ENCODE data around the gene MCM3. TPM values are rescaled to one million over a fixed set of nuclear protein-coding genes. Genes with fewer than 3 reads are reported as not detected.

The MCM3 gene
- total RNA-seq, 1 experiment from 2014 or later: 191 TPM

DNA sequence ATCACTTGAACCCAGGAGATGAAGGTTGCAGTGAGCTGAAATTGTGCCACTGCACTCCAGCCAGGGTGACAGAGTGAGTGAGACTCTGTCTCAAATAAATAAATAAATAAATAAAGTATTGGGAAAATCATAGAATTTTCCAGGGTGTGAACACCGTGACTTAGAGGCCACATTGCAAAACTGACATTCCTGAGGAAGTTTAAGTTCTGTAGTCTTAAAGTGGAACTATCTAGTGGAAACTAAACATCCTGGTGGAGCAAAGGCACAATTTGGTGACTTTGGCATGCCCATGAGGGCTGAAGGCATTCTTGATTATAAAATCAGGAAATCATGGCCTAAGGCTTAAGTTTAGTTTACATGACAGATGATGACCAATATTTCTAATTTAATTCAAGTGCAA lies 32.7 kb upstream of the MCM3 start:
- Histone ChIP-seq H3K27ac (ENCODE audit: low read depth, low read length) (no peak overlapping the region), H2AFZ (ENCODE audit: low read depth, low read length, poor library complexity, severe bottlenecking) (no peak overlapping the region), H3K9me2 (ENCODE audit: insufficient read depth) (no peaks in the 10 kb centered on the region), H3K36me3 (ENCODE audit: control insufficient read depth in 1 of 2, insufficient read depth in 2 of 2, low read length in 2 of 2) (no peaks in the 10 kb centered on the region), H4K20me1 (ENCODE audit: insufficient read depth) (no peaks in the 10 kb centered on the region), H3K79me2 (ENCODE audit: insufficient read depth, low read length) (no peaks in the 10 kb centered on the region), H3K27me3 (ENCODE audit: insufficient read depth, low read length) (no peaks in the 10 kb centered on the region), H3K9me3 (ENCODE audit: control insufficient read depth in 1 of 2, insufficient read depth in 1 of 2, low read depth in 1 of 2, low read length in 2 of 2) (no peaks in the 10 kb centered on the region), H3K9ac (ENCODE audit: low read length) (no peak overlapping the region), H3K4me1 (ENCODE audit: control insufficient read depth in 1 of 2, insufficient read depth in 2 of 2, low read length in 2 of 2) (peaks cover 0 to 9% of the 10 kb centered on the region in 2 experiments; a peak in 1 of 4 replicates), H3K4me2 (ENCODE audit: low read length) (no peak overlapping the region), H3K4me3 (replicated peaks in 1 of 2; ENCODE audit: low read depth in 1 of 2, low read length in 2 of 2) (no peak overlapping the region)
- no peak for ATAC-seq
- POLR2A ChIA-PET: no interaction called here
- CTCF ChIA-PET: no interaction called here
- intact Hi-C loops (cut with micrococcal nuclease): no loop called here
- no peak for DNase-seq (ENCODE audit: low read depth, low spot score)
- TF ChIP-seq FOSL1 (IDR thresholded peaks at IDR 0.05; ENCODE audit: low read depth): no peak
- no peak for TF ChIP-seq SRF (IDR thresholded peaks at IDR 0.05; ENCODE audit: low read depth)
- TF ChIP-seq, protein P1, sequence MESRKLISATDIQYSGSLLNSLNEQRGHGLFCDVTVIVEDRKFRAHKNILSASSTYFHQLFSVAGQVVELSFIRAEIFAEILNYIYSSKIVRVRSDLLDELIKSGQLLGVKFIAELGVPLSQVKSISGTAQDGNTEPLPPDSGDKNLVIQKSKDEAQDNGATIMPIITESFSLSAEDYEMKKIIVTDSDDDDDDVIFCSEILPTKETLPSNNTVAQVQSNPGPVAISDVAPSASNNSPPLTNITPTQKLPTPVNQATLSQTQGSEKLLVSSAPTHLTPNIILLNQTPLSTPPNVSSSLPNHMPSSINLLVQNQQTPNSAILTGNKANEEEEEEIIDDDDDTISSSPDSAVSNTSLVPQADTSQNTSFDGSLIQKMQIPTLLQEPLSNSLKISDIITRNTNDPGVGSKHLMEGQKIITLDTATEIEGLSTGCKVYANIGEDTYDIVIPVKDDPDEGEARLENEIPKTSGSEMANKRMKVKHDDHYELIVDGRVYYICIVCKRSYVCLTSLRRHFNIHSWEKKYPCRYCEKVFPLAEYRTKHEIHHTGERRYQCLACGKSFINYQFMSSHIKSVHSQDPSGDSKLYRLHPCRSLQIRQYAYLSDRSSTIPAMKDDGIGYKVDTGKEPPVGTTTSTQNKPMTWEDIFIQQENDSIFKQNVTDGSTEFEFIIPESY (IDR thresholded peaks at IDR 0.05; ENCODE audit: extremely low read depth, insufficient replicate concordance, low read length): no peak
- TF ChIP-seq SIN3A (IDR thresholded peaks at IDR 0.05; ENCODE audit: low read depth): no peak
- RAD21 ChIA-PET (ENCODE audit: low non-redundant PET in 1 of 2, low total read pairs in 2 of 2, uncharacterized antibody in 2 of 2, unreplicated experiment in 2 of 2): no interaction called here
- BruUV-seq (replicated peaks): no TSS peak

DNA sequence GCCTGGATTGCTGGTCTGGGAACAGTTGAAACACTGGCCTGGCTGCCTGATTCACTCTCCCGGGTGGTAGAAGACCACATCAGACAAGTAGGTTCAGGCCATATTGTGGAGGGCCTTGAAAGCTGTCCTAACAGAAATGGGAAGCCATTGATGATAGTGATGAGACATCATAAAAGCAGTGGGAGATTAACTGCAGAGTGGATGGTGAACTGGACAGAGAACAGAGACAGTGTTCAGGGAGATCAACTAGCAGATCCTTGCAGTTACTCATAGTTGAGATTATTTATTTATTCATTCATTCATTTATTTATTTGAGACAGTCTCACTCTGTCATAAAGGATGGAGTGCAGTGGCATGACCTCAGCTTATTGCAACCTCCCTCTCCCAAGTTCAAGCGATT lies 30.2 kb upstream of the MCM3 start:
- ChIA-PET POLR2A (no interaction called here), RAD21 (ENCODE audit: low non-redundant PET in 1 of 2, low total read pairs in 2 of 2, uncharacterized antibody in 2 of 2, unreplicated experiment in 2 of 2) (no interaction called here), CTCF (no interaction called here)
- ATAC-seq: no peak
- BruUV-seq (replicated peaks): no TSS peak
- Histone ChIP-seq H3K79me2 (ENCODE audit: insufficient read depth, low read length) (no peaks in the 10 kb centered on the region), H3K4me1 (ENCODE audit: control insufficient read depth in 1 of 2, insufficient read depth in 2 of 2, low read length in 2 of 2) (peaks cover 0 to 6% of the 10 kb centered on the region in 2 experiments; a peak in 1 of 4 replicates), H3K36me3 (ENCODE audit: control insufficient read depth in 1 of 2, insufficient read depth in 2 of 2, low read length in 2 of 2) (no peaks in the 10 kb centered on the region), H3K4me2 (ENCODE audit: low read length) (no peak overlapping the region), H3K9ac (ENCODE audit: low read length) (no peak overlapping the region), H3K9me2 (ENCODE audit: insufficient read depth) (no peaks in the 10 kb centered on the region), H3K27me3 (ENCODE audit: insufficient read depth, low read length) (no peaks in the 10 kb centered on the region), H4K20me1 (ENCODE audit: insufficient read depth) (no peaks in the 10 kb centered on the region), H2AFZ (ENCODE audit: low read depth, low read length, poor library complexity, severe bottlenecking) (no peak overlapping the region), H3K27ac (ENCODE audit: low read depth, low read length) (no peak overlapping the region), H3K4me3 (replicated peaks in 1 of 2; ENCODE audit: low read depth in 1 of 2, low read length in 2 of 2) (no peak overlapping the region), H3K9me3 (ENCODE audit: control insufficient read depth in 1 of 2, insufficient read depth in 1 of 2, low read depth in 1 of 2, low read length in 2 of 2) (no peaks in the 10 kb centered on the region)
- intact Hi-C loops (cut with micrococcal nuclease): no loop called here
- no peak for DNase-seq (ENCODE audit: low read depth, low spot score)
- TF ChIP-seq, protein P2, sequence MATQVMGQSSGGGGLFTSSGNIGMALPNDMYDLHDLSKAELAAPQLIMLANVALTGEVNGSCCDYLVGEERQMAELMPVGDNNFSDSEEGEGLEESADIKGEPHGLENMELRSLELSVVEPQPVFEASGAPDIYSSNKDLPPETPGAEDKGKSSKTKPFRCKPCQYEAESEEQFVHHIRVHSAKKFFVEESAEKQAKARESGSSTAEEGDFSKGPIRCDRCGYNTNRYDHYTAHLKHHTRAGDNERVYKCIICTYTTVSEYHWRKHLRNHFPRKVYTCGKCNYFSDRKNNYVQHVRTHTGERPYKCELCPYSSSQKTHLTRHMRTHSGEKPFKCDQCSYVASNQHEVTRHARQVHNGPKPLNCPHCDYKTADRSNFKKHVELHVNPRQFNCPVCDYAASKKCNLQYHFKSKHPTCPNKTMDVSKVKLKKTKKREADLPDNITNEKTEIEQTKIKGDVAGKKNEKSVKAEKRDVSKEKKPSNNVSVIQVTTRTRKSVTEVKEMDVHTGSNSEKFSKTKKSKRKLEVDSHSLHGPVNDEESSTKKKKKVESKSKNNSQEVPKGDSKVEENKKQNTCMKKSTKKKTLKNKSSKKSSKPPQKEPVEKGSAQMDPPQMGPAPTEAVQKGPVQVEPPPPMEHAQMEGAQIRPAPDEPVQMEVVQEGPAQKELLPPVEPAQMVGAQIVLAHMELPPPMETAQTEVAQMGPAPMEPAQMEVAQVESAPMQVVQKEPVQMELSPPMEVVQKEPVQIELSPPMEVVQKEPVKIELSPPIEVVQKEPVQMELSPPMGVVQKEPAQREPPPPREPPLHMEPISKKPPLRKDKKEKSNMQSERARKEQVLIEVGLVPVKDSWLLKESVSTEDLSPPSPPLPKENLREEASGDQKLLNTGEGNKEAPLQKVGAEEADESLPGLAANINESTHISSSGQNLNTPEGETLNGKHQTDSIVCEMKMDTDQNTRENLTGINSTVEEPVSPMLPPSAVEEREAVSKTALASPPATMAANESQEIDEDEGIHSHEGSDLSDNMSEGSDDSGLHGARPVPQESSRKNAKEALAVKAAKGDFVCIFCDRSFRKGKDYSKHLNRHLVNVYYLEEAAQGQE (IDR thresholded peaks at IDR 0.05; ENCODE audit: low read depth): no peak
- no peak for TF ChIP-seq ZFX (IDR thresholded peaks at IDR 0.05)
- no peak for TF ChIP-seq CBX3 (IDR thresholded peaks at IDR 0.05; ENCODE audit: low read depth)
- no peak for TF ChIP-seq EZH2 (IDR thresholded peaks at IDR 0.05)
- TF ChIP-seq, protein P3, sequence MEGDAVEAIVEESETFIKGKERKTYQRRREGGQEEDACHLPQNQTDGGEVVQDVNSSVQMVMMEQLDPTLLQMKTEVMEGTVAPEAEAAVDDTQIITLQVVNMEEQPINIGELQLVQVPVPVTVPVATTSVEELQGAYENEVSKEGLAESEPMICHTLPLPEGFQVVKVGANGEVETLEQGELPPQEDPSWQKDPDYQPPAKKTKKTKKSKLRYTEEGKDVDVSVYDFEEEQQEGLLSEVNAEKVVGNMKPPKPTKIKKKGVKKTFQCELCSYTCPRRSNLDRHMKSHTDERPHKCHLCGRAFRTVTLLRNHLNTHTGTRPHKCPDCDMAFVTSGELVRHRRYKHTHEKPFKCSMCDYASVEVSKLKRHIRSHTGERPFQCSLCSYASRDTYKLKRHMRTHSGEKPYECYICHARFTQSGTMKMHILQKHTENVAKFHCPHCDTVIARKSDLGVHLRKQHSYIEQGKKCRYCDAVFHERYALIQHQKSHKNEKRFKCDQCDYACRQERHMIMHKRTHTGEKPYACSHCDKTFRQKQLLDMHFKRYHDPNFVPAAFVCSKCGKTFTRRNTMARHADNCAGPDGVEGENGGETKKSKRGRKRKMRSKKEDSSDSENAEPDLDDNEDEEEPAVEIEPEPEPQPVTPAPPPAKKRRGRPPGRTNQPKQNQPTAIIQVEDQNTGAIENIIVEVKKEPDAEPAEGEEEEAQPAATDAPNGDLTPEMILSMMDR (IDR thresholded peaks at IDR 0.05 in 2 of 3, conservative IDR thresholded peaks at IDR 0.05 in 1 of 3; ENCODE audit: borderline replicate concordance in 1 of 3, insufficient read depth in 1 of 3, low read depth in 2 of 3, low read length in 2 of 3): no peak
- TF ChIP-seq POLR2AphosphoS5 (IDR thresholded peaks at IDR 0.05; ENCODE audit: low read depth, low read length): no peak
- TF ChIP-seq EGR1 (IDR thresholded peaks at IDR 0.05; ENCODE audit: low read depth): no peak
- TF ChIP-seq SRF (IDR thresholded peaks at IDR 0.05; ENCODE audit: low read depth): no peak
- TF ChIP-seq JUND (IDR thresholded peaks at IDR 0.05): no peak
- TF ChIP-seq YY1 (IDR thresholded peaks at IDR 0.05; ENCODE audit: extremely low read depth, insufficient replicate concordance, low read depth, low read length): no peak
- no peak for TF ChIP-seq ELF1 (IDR thresholded peaks at IDR 0.05; ENCODE audit: borderline replicate concordance, low read depth)
